Right kidney (tissue), 1 donor: Measurements from ENCODE around the gene UGT1A10.
"Not testable (repeated sequence)": the region's sequence is repeated elsewhere in the genome, so short reads cannot be mapped to it uniquely, and the experiment has no call there.

Source experiments
- DNase-seq: peaks from one replicate; pipeline ENCODE4 v3.0.0-alpha.2; 2016

Gene UGT1A10

GRCh38 chr2:233655943-233656342, 19.7 kb downstream of the UGT1A10 start:
- DNase-seq: not testable (repeated sequence)

- no peak for DNase-seq
Observed at GRCh38 chr2:233656443-233656842, 20.2 kb downstream of the UGT1A10 start.

GRCh38 chr2:233658610-233659009, 22.4 kb downstream of the UGT1A10 start:
- no peak for DNase-seq

GRCh38 chr2:233663911-233664310, 27.7 kb downstream of the UGT1A10 start:
- no peak for DNase-seq

- DNase-seq: no peak
Observed at GRCh38 chr2:233668605-233669260, 32.5 kb downstream of the UGT1A10 start.

GRCh38 chr2:233671290-233672161, 35.3 kb downstream of the UGT1A10 start, which contains the start of gene UGT1A9:
Gene UGT1A9 (plus strand): TSS chr2:233671898. CDS start chr2:233671935, 37 bp downstream.
- DNase-seq: no peak

GRCh38 chr2:233672886-233673285, 36.6 kb downstream of the UGT1A10 start:
- DNase-seq: no peak

GRCh38 chr2:233673896-233674295, 37.6 kb downstream of the UGT1A10 start:
- DNase-seq: no peak

- no peak for DNase-seq
Observed at GRCh38 chr2:233674314-233674713, 38.1 kb downstream of the UGT1A10 start.

- no peak for DNase-seq
Observed at GRCh38 chr2:233674995-233675394, 38.7 kb downstream of the UGT1A10 start.

GRCh38 chr2:233676046-233676445, 39.8 kb downstream of the UGT1A10 start:
- no peak for DNase-seq

- DNase-seq: no peak
Observed at GRCh38 chr2:233679196-233679595, 42.9 kb downstream of the UGT1A10 start.

- DNase-seq: no peak
Observed at GRCh38 chr2:233680361-233681045, 44.3 kb downstream of the UGT1A10 start.

GRCh38 chr2:233681521-233682099, 45.4 kb downstream of the UGT1A10 start, which contains the start of gene UGT1A7:
Gene UGT1A7 (plus strand): TSS chr2:233681901. CDS start chr2:233681938, 37 bp downstream.
- no peak for DNase-seq

- DNase-seq: no peak
Observed at GRCh38 chr2:233684640-233685039, 48.4 kb downstream of the UGT1A10 start.

- DNase-seq: no peak
Observed at GRCh38 chr2:233686928-233687327, 50.7 kb downstream of the UGT1A10 start.

GRCh38 chr2:233688341-233688740, 52.1 kb downstream of the UGT1A10 start:
- no peak for DNase-seq

- DNase-seq: no peak
Observed at GRCh38 chr2:233689031-233689430, 52.8 kb downstream of the UGT1A10 start.

- no peak for DNase-seq
Observed at GRCh38 chr2:233689501-233689900, 53.3 kb downstream of the UGT1A10 start.

- DNase-seq: no peak
Observed at GRCh38 chr2:233690444-233690843, 54.2 kb downstream of the UGT1A10 start.

- DNase-seq: no peak
Observed at GRCh38 chr2:233691443-233692433, 55.5 kb downstream of the UGT1A10 start.
